Activated CD4-positive, alpha-beta T cell treated with anti-CD3 and anti-CD28 coated beads, Interleukin-2, amount 10 ng/mL, durations not matched to agents 7 days and 5 days (primary cell): ENCODE measurements around the gene GATAD2B. TPM values are rescaled to one million over a fixed set of nuclear protein-coding genes. Genes with fewer than 3 reads are reported as not detected.
A peak's percentile ranks its signal among the peaks of the same experiment; 100 is the strongest.

Source experiments
- CTCF ChIA-PET: fragments of 350-600 bp; sonication (Branson Sonifier 250); formaldehyde crosslinking; loops from one replicate; lab custom pipeline; 2021; ENCODE audit warnings: antibody characterized with exemption; lab: Charles Lee
- POLR2A ChIA-PET: fragments of 350-600 bp; sonication (Branson Sonifier 250); formaldehyde crosslinking; loops from one replicate; lab custom pipeline; 2021; ENCODE audit warnings: antibody characterized with exemption; lab: Charles Lee
- DNase-seq: peaks from one replicate; pipeline ENCODE4 v3.0.0-alpha.2; 2020
- H3K27ac Mint-ChIP-seq: one replicate; pipeline ENCODE4 v1.8.0; 2021; ENCODE audit warnings: mild to moderate bottlenecking, moderate library complexity, mixed read lengths
- H3K27me3 Mint-ChIP-seq: one replicate; pipeline ENCODE4 v1.8.0; 2021; ENCODE audit warnings: mixed read lengths
- H3K36me3 Mint-ChIP-seq: one replicate; pipeline ENCODE4 v1.8.0; 2021; ENCODE audit warnings: low read depth, mixed read lengths
- H3K4me1 Mint-ChIP-seq: one replicate; pipeline ENCODE4 v1.8.0; 2021; ENCODE audit warnings: mixed read lengths
- H3K4me3 Mint-ChIP-seq: one replicate; pipeline ENCODE4 v1.8.0; 2021; ENCODE audit warnings: mild to moderate bottlenecking, moderate library complexity, mixed read lengths
- H3K9me3 Mint-ChIP-seq: one replicate; pipeline ENCODE4 v1.8.0; 2021; ENCODE audit warnings: mixed read lengths
- total RNA-seq, 2 experiments: library from RNA; stranded (reverse); gene quantifications; one replicate each; pipeline ENCODE4 v1.2.3, GENCODE V29; 2021

Gene GATAD2B
- total RNA-seq, 2 experiments from 2014 or later = 73.4 to 75.4 TPM

GRCh38 chr1:153961421-153961820, 38.6 kb upstream of the GATAD2B start:
- Mint-ChIP-seq H3K4me1 (peaks cover 61% of the 10 kb centered on the region), H3K4me3 (peak overlapping the region; percentile 81), H3K36me3 (peaks cover 25% of the 10 kb centered on the region), H3K9me3 (no peaks in the 10 kb centered on the region), H3K27ac (no peak overlapping the region), H3K27me3 (no peaks in the 10 kb centered on the region)
- CTCF ChIA-PET = interaction anchor here (2.1 kb wide), 1 partner anchor 16 kb away, joined by 12 read pairs; the partner anchor contains the start of gene JTB
- no peak for DNase-seq
- POLR2A ChIA-PET = interaction anchor here (0.6 kb wide), 1 partner anchor 1073 kb away, joined by 3 read pairs; no protein-coding TSS in a partner anchor

DNA sequence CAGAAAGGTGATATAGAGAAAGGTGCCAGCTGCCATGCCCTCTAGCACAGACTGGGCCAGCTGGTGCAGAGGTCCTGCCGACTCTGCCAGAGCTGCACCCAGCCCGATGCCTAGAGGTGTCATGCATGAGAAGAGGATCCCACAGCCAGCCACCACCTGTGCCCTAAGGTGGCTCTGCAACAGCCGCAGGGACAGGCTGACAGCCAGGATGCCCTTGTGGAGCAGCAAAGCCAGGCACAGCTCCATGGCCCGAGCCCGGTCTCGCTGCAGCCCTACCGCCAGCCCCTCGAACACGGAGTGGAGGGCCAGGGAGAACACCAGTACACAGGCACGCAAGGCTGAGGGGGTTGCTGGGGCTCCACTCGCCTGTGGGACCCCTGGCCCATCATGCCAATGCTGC, 37.4 kb upstream of the GATAD2B start:
- DNase-seq = no peak
- Mint-ChIP-seq H3K36me3 (peaks cover 22% of the 10 kb centered on the region), H3K27ac (no peak overlapping the region), H3K9me3 (no peaks in the 10 kb centered on the region), H3K27me3 (no peaks in the 10 kb centered on the region), H3K4me1 (peaks cover 63% of the 10 kb centered on the region), H3K4me3 (no peak overlapping the region)
- ChIA-PET POLR2A (no interaction called here), CTCF (interaction anchor here (0.6 kb wide), 1 partner anchor 26 kb away, joined by 3 read pairs; the partner anchor contains the start of gene RAB13)

- Mint-ChIP-seq H3K4me3 (no peak overlapping the region), H3K27me3 (no peaks in the 10 kb centered on the region), H3K9me3 (no peaks in the 10 kb centered on the region), H3K36me3 (peaks cover 23% of the 10 kb centered on the region), H3K27ac (peak overlapping the region; percentile 27), H3K4me1 (peaks cover 70% of the 10 kb centered on the region)
- no peak for DNase-seq
- POLR2A ChIA-PET = no interaction called here
- CTCF ChIA-PET = interaction anchor here (0.6 kb wide), 1 partner anchor 27 kb away, joined by 3 read pairs; the partner anchor contains the start of gene RAB13
These were observed 36.7 kb upstream of the GATAD2B start for GRCh38 chr1:153959454-153959853.

DNA sequence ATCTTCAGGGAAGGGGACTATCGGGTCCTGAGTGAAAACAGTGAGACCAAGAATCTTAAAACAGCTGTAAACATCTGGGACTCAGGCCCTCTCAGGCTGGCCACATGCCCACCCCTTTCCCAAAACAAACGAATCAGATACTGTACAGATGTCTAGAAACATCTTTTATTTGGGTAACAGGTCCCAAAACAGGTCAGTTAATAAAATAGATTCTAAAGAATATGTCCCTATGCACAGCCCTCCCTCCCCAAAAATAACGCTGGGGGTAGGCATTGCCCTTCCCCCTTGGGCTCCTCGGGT, 36.1 kb upstream of the GATAD2B start:
- Mint-ChIP-seq H3K9me3 (no peaks in the 10 kb centered on the region), H3K27ac (peak overlapping the region; percentile 92), H3K4me3 (peak overlapping the region; percentile 96)

GRCh38 chr1:153958111-153958960, 35.6 kb upstream of the GATAD2B start, which contains the start of gene CRTC2:
TSS of gene CRTC2 (minus strand) at chr1:153958612. CDS start at chr1:153958497, 115 bp downstream.
- ChIA-PET POLR2A (interaction anchor here (0.7 to 1.0 kb wide), 3 partner anchors 8 to 168 kb away, joined by 3 to 5 read pairs (median 5); partner anchors contain the start of gene JTB), CTCF (interaction anchor here (0.6 to 5.2 kb wide), 4 partner anchors 7 to 286 kb away, joined by 3 to 38 read pairs (median 6); partner anchors contain the start of genes CREB3L4 and DENND4B)
- H3K4me1 Mint-ChIP-seq = peaks cover 66% of the 10 kb centered on the region
- no peaks in the 10 kb centered on the region for H3K9me3 Mint-ChIP-seq
- no peaks in the 10 kb centered on the region for H3K27me3 Mint-ChIP-seq
- DNase-seq = peak; percentile 99
- peak within 1 kb of the TSS; percentile 96 for H3K4me3 Mint-ChIP-seq
- peaks cover 33% of the 10 kb centered on the region for H3K36me3 Mint-ChIP-seq
- peak within 1 kb of the TSS; percentile 92 for H3K27ac Mint-ChIP-seq

More for the DNA sequence above, 36.1 kb upstream of the GATAD2B start:
- DNase-seq = no peak
- peaks cover 28% of the 10 kb centered on the region for H3K36me3 Mint-ChIP-seq
- H3K4me1 Mint-ChIP-seq = peaks cover 70% of the 10 kb centered on the region
- H3K27me3 Mint-ChIP-seq = no peaks in the 10 kb centered on the region
- ChIA-PET POLR2A (interaction anchor here (0.7 to 0.9 kb wide), 2 partner anchors 8 to 169 kb away, joined by 3 to 5 read pairs; no protein-coding TSS in a partner anchor), CTCF (interaction anchor here (1.8 to 5.2 kb wide), 2 partner anchors 9 to 14 kb away, joined by 8 to 38 read pairs; partner anchors contain the start of genes CREB3L4 and DENND4B)

DNA sequence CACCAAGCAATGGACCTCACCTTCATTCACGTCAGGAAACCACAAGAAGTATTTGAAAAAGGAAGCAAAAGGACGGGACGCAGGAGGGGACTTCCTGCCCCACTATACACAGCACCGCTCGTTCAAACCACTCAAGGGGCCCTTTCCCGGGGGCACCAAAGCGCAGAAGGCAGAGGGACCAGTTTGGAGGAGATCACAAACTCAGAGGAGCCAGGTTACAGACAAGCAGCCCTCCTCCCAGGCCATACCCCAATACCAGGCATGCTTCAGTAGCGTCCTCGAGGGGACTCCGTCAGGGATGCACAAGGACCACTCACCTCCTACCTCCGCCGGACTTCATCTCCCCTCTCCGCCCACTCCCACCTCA, 35.0 kb upstream of the GATAD2B start:
- H3K9me3 Mint-ChIP-seq = no peaks in the 10 kb centered on the region
- CTCF ChIA-PET = interaction anchor here (0.6 to 5.2 kb wide), 4 partner anchors 8 to 286 kb away, joined by 3 to 38 read pairs (median 6); partner anchors contain the start of genes CREB3L4 and DENND4B
- POLR2A ChIA-PET = interaction anchor here (1.0 kb wide), 1 partner anchor 20 kb away, joined by 5 read pairs; the partner anchor contains the start of gene JTB
- H3K27me3 Mint-ChIP-seq = no peaks in the 10 kb centered on the region
- H3K4me3 Mint-ChIP-seq = peak overlapping the region; percentile 96
- peak overlapping the region; percentile 92 for H3K27ac Mint-ChIP-seq
- H3K4me1 Mint-ChIP-seq = peaks cover 64% of the 10 kb centered on the region
- peaks cover 35% of the 10 kb centered on the region for H3K36me3 Mint-ChIP-seq
- DNase-seq = peak; percentile 46

GRCh38 chr1:153956997-153957715, 34.4 kb upstream of the GATAD2B start:
- peaks cover 58% of the 10 kb centered on the region for H3K4me1 Mint-ChIP-seq
- POLR2A ChIA-PET = no interaction called here

GRCh38 chr1:153954826-153955225, 32.1 kb upstream of the GATAD2B start:
- H3K4me1 Mint-ChIP-seq = peaks cover 42% of the 10 kb centered on the region
- ChIA-PET POLR2A (no interaction called here), CTCF (interaction anchor here (1.1 to 5.2 kb wide), 3 partner anchors 8 to 30 kb away, joined by 3 to 38 read pairs (median 7); partner anchors contain the start of genes DENND4B and SLC39A1)
- H3K27ac Mint-ChIP-seq = peak overlapping the region; percentile 80
- no peak overlapping the region for H3K4me3 Mint-ChIP-seq
- H3K36me3 Mint-ChIP-seq = peaks cover 47% of the 10 kb centered on the region
- no peak for DNase-seq
- no peaks in the 10 kb centered on the region for H3K9me3 Mint-ChIP-seq
- H3K27me3 Mint-ChIP-seq = no peaks in the 10 kb centered on the region

More at GRCh38 chr1:153956997-153957715, 34.4 kb upstream of the GATAD2B start:
- H3K4me3 Mint-ChIP-seq = peak overlapping the region; percentile 96
- CTCF ChIA-PET = interaction anchor here (0.6 to 5.2 kb wide), 6 partner anchors 9 to 165 kb away, joined by 3 to 38 read pairs (median 4); partner anchors contain the start of genes CREB3L4 and DENND4B
- no peaks in the 10 kb centered on the region for H3K9me3 Mint-ChIP-seq
- DNase-seq = no peak
- H3K27ac Mint-ChIP-seq = peak overlapping the region; percentile 92
- H3K36me3 Mint-ChIP-seq = peaks cover 39% of the 10 kb centered on the region
- no peaks in the 10 kb centered on the region for H3K27me3 Mint-ChIP-seq

GRCh38 chr1:153953859-153954365, 31.1 kb upstream of the GATAD2B start:
- ChIA-PET CTCF (interaction anchor here (0.5 to 5.2 kb wide), 6 partner anchors 9 to 127 kb away, joined by 3 to 38 read pairs (median 4); partner anchors contain the start of genes DENND4B, RAB13 and SLC39A1), POLR2A (interaction anchor here (0.7 kb wide), 1 partner anchor 14 kb away, joined by 6 read pairs; the partner anchor contains the start of gene CREB3L4)
- H3K9me3 Mint-ChIP-seq = no peaks in the 10 kb centered on the region
- peak overlapping the region; percentile 21 for H3K4me3 Mint-ChIP-seq
- DNase-seq = no peak
- no peaks in the 10 kb centered on the region for H3K27me3 Mint-ChIP-seq
- H3K36me3 Mint-ChIP-seq = peaks cover 47% of the 10 kb centered on the region
- H3K27ac Mint-ChIP-seq = peak overlapping the region; percentile 54
- peaks cover 35% of the 10 kb centered on the region for H3K4me1 Mint-ChIP-seq

DNA sequence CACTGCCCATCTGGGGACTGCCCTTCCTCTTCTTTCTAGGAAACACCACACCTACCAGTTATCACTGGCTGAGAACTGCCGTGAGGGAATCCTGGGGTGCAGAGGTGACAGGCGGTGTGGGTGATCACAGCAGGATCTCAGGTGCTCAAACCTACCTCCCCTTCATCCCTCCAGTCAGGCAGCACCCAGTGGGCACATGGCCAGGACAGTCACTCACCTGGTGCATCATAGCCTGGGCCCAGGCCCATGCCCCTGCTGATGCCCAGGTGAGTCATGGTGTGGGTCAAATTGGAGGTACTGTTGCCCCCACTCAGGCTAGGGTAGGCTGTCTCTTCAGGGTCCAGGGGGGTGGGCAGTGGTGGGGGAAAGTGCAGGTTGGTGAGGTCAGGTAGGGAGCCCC, 29.0 kb upstream of the GATAD2B start:
- H3K4me3 Mint-ChIP-seq = no peak overlapping the region

DNA sequence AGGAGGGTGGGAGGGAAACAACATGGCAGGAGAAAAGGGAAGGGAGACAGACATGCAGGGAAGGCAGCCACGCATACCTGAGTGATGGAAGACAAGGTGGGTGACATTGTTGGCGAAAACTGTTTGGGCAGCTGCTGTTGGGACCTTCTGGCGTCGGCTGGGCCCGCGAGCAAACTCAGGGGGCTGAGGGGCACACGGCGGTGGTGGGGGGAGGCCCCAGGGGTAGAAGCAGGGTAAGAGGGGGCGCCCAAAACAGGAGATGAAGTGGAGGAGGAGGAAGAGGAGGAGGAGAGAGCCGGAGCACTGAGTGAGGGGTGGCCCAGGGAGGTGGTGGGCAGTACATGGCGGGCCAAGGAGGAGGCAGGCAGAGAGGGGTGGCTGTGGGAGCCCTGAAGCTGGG, 28.4 kb upstream of the GATAD2B start:
- H3K36me3 Mint-ChIP-seq = peaks cover 50% of the 10 kb centered on the region
- CTCF ChIA-PET = no interaction called here

More for the DNA sequence above, 29.0 kb upstream of the GATAD2B start:
- Mint-ChIP-seq H3K27ac (no peak overlapping the region), H3K9me3 (no peaks in the 10 kb centered on the region), H3K27me3 (no peaks in the 10 kb centered on the region), H3K36me3 (peaks cover 54% of the 10 kb centered on the region), H3K4me1 (peaks cover 34% of the 10 kb centered on the region)
- ChIA-PET CTCF (no interaction called here), POLR2A (no interaction called here)
- DNase-seq = no peak

More for the DNA sequence above, 28.4 kb upstream of the GATAD2B start:
- H3K4me3 Mint-ChIP-seq = no peak overlapping the region
- peaks cover 29% of the 10 kb centered on the region for H3K4me1 Mint-ChIP-seq
- no peaks in the 10 kb centered on the region for H3K27me3 Mint-ChIP-seq
- no peak for DNase-seq
- no peak overlapping the region for H3K27ac Mint-ChIP-seq
- no peaks in the 10 kb centered on the region for H3K9me3 Mint-ChIP-seq
- POLR2A ChIA-PET = no interaction called here
